Measurements from ENCODE around the gene AGO4. TPM values are rescaled to one million over a fixed set of nuclear protein-coding genes. Genes with fewer than 3 reads are reported as not detected.

AGO4 gene
- total RNA-seq, 1 experiment from 2014 or later, result 6.1 TPM

- ATAC-seq (no peak), DNase-seq (ENCODE audit: low read depth, low spot score) (no peak)
- Histone ChIP-seq H3K4me3 (replicated peaks in 1 of 2; ENCODE audit: low read depth in 1 of 2, low read length in 2 of 2) (no peak overlapping the region), H3K27ac (ENCODE audit: low read depth, low read length) (no peak overlapping the region), H3K4me2 (ENCODE audit: low read length) (no peak overlapping the region), H3K4me1 (ENCODE audit: control insufficient read depth in 1 of 2, insufficient read depth in 2 of 2, low read length in 2 of 2) (no peaks in the 10 kb centered on the region), H3K9me2 (ENCODE audit: insufficient read depth) (no peaks in the 10 kb centered on the region), H3K27me3 (ENCODE audit: insufficient read depth, low read length) (no peaks in the 10 kb centered on the region), H4K20me1 (ENCODE audit: insufficient read depth) (no peaks in the 10 kb centered on the region), H3K9me3 (ENCODE audit: control insufficient read depth in 1 of 2, insufficient read depth in 1 of 2, low read depth in 1 of 2, low read length in 2 of 2) (no peaks in the 10 kb centered on the region), H3K9ac (ENCODE audit: low read length) (no peak overlapping the region), H3K36me3 (ENCODE audit: control insufficient read depth in 1 of 2, insufficient read depth in 2 of 2, low read length in 2 of 2) (no peaks in the 10 kb centered on the region), H2AFZ (ENCODE audit: low read depth, low read length, poor library complexity, severe bottlenecking) (no peak overlapping the region), H3K79me2 (ENCODE audit: insufficient read depth, low read length) (no peaks in the 10 kb centered on the region)
- no TSS peak for BruUV-seq (replicated peaks)
- ChIA-PET POLR2A (no interaction called here), CTCF (no interaction called here), RAD21 (ENCODE audit: low non-redundant PET in 1 of 2, low total read pairs in 2 of 2, uncharacterized antibody in 2 of 2, unreplicated experiment in 2 of 2) (no interaction called here)
- TF ChIP-seq EZH2 (IDR thresholded peaks at IDR 0.05) (no peak), SRF (IDR thresholded peaks at IDR 0.05; ENCODE audit: low read depth) (no peak), POLR2A (IDR thresholded peaks at IDR 0.05; ENCODE audit: borderline replicate concordance, extremely low read depth, insufficient read depth, insufficient read length) (no peak), JUND (IDR thresholded peaks at IDR 0.05) (no peak), YY1 (IDR thresholded peaks at IDR 0.05; ENCODE audit: extremely low read depth, insufficient replicate concordance, low read depth, low read length) (no peak), ELF1 (IDR thresholded peaks at IDR 0.05; ENCODE audit: borderline replicate concordance, low read depth) (no peak), CBX3 (IDR thresholded peaks at IDR 0.05; ENCODE audit: low read depth) (no peak), SIN3A (IDR thresholded peaks at IDR 0.05; ENCODE audit: low read depth) (no peak), RAD21 (IDR thresholded peaks at IDR 0.05; ENCODE audit: low read depth) (no peak), EGR1 (IDR thresholded peaks at IDR 0.05; ENCODE audit: low read depth) (no peak), TCF7L2 (IDR thresholded peaks at IDR 0.05; ENCODE audit: borderline replicate concordance, extremely low read depth, insufficient read depth, insufficient read length) (no peak), ZNF274 (IDR thresholded peaks at IDR 0.05; ENCODE audit: low read depth, low read length) (no peak), EZH2phosphoT487 (IDR thresholded peaks at IDR 0.05; ENCODE audit: borderline replicate concordance) (no peak), REST (IDR thresholded peaks at IDR 0.05; ENCODE audit: low read depth) (no peak)
- TF ChIP-seq, protein P1, sequence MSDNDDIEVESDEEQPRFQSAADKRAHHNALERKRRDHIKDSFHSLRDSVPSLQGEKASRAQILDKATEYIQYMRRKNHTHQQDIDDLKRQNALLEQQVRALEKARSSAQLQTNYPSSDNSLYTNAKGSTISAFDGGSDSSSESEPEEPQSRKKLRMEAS (IDR thresholded peaks at IDR 0.05), result no peak
- TF ChIP-seq, protein P2, sequence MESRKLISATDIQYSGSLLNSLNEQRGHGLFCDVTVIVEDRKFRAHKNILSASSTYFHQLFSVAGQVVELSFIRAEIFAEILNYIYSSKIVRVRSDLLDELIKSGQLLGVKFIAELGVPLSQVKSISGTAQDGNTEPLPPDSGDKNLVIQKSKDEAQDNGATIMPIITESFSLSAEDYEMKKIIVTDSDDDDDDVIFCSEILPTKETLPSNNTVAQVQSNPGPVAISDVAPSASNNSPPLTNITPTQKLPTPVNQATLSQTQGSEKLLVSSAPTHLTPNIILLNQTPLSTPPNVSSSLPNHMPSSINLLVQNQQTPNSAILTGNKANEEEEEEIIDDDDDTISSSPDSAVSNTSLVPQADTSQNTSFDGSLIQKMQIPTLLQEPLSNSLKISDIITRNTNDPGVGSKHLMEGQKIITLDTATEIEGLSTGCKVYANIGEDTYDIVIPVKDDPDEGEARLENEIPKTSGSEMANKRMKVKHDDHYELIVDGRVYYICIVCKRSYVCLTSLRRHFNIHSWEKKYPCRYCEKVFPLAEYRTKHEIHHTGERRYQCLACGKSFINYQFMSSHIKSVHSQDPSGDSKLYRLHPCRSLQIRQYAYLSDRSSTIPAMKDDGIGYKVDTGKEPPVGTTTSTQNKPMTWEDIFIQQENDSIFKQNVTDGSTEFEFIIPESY (IDR thresholded peaks at IDR 0.05; ENCODE audit: extremely low read depth, insufficient replicate concordance, low read length), result no peak
- TF ChIP-seq, protein P3, sequence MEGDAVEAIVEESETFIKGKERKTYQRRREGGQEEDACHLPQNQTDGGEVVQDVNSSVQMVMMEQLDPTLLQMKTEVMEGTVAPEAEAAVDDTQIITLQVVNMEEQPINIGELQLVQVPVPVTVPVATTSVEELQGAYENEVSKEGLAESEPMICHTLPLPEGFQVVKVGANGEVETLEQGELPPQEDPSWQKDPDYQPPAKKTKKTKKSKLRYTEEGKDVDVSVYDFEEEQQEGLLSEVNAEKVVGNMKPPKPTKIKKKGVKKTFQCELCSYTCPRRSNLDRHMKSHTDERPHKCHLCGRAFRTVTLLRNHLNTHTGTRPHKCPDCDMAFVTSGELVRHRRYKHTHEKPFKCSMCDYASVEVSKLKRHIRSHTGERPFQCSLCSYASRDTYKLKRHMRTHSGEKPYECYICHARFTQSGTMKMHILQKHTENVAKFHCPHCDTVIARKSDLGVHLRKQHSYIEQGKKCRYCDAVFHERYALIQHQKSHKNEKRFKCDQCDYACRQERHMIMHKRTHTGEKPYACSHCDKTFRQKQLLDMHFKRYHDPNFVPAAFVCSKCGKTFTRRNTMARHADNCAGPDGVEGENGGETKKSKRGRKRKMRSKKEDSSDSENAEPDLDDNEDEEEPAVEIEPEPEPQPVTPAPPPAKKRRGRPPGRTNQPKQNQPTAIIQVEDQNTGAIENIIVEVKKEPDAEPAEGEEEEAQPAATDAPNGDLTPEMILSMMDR (IDR thresholded peaks at IDR 0.05 in 2 of 3, conservative IDR thresholded peaks at IDR 0.05 in 1 of 3; ENCODE audit: borderline replicate concordance in 1 of 3, insufficient read depth in 1 of 3, low read depth in 2 of 3, low read length in 2 of 3), result no peak
- TF ChIP-seq, protein P4, sequence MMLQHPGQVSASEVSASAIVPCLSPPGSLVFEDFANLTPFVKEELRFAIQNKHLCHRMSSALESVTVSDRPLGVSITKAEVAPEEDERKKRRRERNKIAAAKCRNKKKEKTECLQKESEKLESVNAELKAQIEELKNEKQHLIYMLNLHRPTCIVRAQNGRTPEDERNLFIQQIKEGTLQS (IDR thresholded peaks at IDR 0.05), result no peak
- intact Hi-C loops (cut with micrococcal nuclease), result no loop called here
Observed at GRCh38 chr1:35863881-35864625, 56.2 kb downstream of the AGO4 start.
